T47D (cell line): ENCODE measurements around the gene GPC2.
"Not testable (repeated sequence)": the region's sequence is repeated elsewhere in the genome, so short reads cannot be mapped to it uniquely, and the experiment has no call there.

Experiments
- DNase-seq, 2 experiments: peaks; one replicate each; pipeline versions ENCODE4 v3.0.0 to v3.0.0-alpha.2; 2011 to 2012; ENCODE audit warnings: low read depth in 1 of 2, low spot score in 1 of 2
- JUND ChIP-seq: IDR thresholded peaks from 2 replicates; pipeline ENCODE4 v1.6.1; 2012; ENCODE audit warnings: low read depth
- in situ Hi-C: cut with HindIII; loops from 2 replicates; pipeline ENCODE4 v1.10.0; 2016; ENCODE audit warnings: low sequenced_read_pairs, low pct_unique_long_range_greater_than_20kb

Gene GPC2

DNA sequence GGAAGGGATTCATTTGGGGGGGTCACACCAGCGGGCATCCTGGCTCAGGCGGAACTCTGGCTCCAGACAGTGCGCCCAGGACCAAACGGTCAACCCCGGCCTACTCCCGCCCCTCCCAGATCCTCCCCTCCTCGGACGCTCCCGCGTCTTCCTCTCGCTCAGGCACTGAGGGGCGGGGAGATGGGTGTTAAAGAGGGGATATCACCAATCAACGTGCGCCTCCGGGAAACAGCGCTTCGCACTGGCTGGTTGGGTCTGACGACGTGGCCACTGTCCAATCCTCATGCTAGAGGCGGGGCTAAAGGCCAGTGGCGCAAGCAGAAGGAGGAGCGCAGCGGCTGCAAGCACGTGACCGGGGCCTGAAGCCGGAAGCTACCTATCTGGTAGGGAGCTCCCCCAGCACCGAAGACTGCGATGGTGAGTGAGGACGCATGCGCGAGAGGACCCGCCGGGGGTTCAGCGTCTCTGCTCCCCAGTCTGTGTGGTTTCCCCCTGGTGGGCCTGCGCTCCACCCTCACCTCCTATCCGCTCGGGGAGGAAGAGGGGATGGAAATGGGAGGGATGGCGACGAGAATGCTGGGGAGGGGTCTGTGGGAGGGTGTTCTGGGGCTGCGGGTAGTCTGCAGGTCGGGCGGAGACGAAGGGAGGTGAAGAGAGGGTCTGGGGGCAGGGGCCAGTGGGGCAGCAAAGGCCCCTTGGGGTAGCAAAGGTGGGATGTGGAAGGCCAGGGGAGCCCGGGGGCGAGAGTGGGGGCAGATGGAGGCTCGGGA lies 28.4 kb downstream of the GPC2 start, which contains the start of gene LAMTOR4:
Gene LAMTOR4 (plus strand): TSS at position 360 of the 770 bp plus-strand sequence. CDS start 55 bp downstream, at position 415.
- peak; percentile 91 to 98 for DNase-seq
- in situ Hi-C loops, result no loop called here
- TF ChIP-seq JUND, result no peak

GRCh38 chr7:100148225-100148558 lies 29.0 kb downstream of the GPC2 start:
- DNase-seq, result no peak
- in situ Hi-C loops, result no loop called here
- TF ChIP-seq JUND, result no peak

DNA sequence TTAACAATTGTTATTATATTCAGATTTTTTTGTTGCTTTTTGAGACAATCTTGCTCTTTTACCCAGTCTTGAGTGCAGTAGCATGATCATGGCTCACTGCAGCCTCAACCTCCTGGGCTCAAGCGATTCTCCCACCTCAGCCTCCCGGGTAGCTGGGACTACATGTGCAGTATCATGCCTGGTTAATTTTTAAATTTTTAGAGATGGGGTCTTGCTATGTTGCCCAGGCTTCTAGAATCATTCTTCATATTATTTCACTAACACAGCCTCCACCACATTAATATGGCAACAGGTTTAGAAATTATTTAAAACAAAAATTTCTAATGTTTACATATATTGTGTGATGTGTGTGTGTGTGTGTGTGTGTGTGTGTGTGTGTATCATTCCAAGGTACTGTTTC lies 29.9 kb downstream of the GPC2 start:
- no peak for DNase-seq
- in situ Hi-C loops, result no loop called here
- no peak for TF ChIP-seq JUND

- in situ Hi-C loops, DNase-seq: not testable (repeated sequence)
These were observed 30.8 kb downstream of the GPC2 start for GRCh38 chr7:100146350-100146749.

DNA sequence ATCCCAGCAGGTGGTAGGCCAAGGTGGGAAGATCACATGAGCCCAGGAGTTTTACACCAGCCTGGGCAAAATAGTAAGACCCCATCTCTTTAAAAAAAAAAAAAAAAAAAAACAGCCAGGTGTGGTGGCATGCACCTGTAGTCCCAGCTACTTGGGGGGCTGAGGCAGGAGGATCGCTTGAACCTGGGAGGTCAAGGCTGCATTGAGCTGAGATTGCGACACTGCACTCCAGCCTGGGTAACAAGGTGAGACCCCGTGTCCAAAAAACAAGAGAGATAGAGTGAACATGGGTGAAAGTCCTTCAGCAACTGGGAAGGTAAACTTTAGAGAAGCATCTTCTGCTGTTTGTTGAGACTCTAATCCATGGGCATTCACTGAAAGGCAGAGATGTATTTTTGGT lies 34.7 kb downstream of the GPC2 start:
- TF ChIP-seq JUND, result no peak
- in situ Hi-C loops, result no loop called here
- DNase-seq, result no peak

- TF ChIP-seq JUND, result no peak
- DNase-seq, result no peak
- in situ Hi-C loops, result no loop called here
These were observed 35.6 kb downstream of the GPC2 start for GRCh38 chr7:100141555-100141949.

- in situ Hi-C loops, result no loop called here
- DNase-seq, result peak; percentile 26 to 76
- TF ChIP-seq JUND, result no peak
These were observed 39.1 kb downstream of the GPC2 start for GRCh38 chr7:100137851-100138760.

- DNase-seq, result peak; percentile 39 to 74
- TF ChIP-seq JUND, result no peak
- in situ Hi-C loops, result no loop called here
These were observed 44.5 kb downstream of the GPC2 start for GRCh38 chr7:100132697-100133151.

DNA sequence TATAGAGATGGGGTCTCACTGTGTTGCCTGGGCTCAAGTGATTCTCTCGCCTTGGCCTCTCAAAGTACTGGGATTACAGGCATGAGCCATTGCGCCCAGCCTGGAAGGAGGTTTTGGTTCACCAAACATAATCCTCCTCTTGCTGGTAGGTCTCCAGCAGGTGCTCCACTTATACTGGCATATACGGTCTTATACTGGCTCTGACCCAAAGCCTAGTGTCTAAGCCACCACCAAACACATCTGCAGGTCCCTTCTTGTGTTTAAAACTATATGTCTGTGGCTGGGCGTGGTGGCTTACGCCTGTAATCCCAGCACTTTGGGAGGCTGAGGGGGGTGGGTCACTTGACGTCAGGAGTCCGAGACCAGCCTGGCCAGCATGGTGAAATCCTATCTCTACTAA lies 45.1 kb downstream of the GPC2 start:
- in situ Hi-C loops, result no loop called here
- DNase-seq, result no peak

DNA sequence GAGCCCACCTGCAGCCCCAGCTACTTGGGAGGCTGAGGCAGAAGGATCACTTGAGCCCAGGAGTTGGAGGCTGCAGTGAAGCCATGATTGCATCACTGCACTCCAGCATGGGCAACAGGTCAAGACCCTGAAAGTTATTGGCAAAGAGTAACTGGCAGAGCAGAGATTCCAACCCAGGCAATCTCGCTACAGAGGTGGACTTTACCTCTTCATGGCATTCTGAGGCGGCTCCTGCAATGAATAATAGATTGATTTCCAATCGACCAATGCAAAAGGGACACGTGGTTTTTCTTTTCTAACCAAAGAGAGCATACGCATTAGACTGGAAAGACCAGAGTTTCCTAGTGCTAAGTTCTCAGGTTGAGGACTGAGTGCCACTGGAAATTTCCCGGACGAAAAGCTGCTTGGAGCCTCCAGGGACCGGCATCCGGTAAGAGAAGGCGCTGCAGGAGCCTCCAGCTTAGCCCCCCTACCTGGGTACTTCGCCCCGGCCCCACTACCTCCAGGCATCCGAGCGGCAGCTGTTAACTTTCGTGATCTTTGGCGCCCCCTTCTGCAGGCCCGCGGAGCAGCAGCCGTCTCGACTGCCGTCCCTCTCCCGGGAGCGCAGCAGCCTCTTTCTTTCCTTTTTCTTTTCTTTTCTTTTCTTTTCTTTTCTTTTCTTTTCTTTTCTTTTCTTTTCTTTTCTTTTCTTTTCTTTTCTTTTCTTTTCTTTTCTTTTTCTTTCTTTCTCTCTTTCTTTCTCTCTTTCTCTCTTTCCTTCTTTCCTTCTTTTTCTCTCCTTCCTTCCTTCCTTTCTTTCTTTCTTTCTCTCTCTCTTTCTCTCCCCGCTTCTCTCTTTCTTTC lies 46.4 kb downstream of the GPC2 start:
- no peak for TF ChIP-seq JUND
- in situ Hi-C loops, result no loop called here
- DNase-seq, result peak; percentile 31 to 64

More for the DNA sequence above, 45.1 kb downstream of the GPC2 start:
- TF ChIP-seq JUND, result no peak

- DNase-seq, in situ Hi-C loops: not testable (repeated sequence)
These were observed 47.0 kb downstream of the GPC2 start for GRCh38 chr7:100130220-100130607.

DNA sequence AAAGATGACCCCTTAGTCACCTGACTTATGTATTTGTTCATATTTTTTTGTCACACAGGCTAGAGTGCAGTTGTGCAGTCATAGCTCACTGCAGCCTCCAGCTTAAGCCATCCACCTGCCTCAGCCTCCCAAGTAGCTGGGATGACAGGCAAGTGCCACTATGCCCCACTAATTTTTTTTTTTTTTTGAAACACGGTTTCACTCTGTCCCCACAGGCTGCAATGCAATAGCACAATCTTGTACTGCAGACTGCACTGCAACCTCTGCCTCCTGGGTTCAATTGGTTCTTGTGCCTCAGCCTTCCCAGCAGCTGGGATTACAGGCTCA lies 48.6 kb downstream of the GPC2 start:
- in situ Hi-C loops, result no loop called here
- no peak for DNase-seq
- TF ChIP-seq JUND, result no peak
